Stimulated activated CD4-positive, alpha-beta T cell treated with anti-CD3 and anti-CD28 coated beads, Interleukin-15, amount 100 ng/mL, for 48 hours (primary cell): Measurements from ENCODE around the gene PLAGL2.
"Not testable (repeated sequence)": the region's sequence is repeated elsewhere in the genome, so short reads cannot be mapped to it uniquely, and the experiment has no call there.

ENCODE experiments used
- DNase-seq, 2 donors: peaks; one replicate each; pipeline ENCODE4 v3.0.0-alpha.2; 2020; ENCODE audit warnings: low read depth in 2 of 2

PLAGL2 gene

GRCh38 chr20:32205110-32205842 lies 2.3 kb downstream of the PLAGL2 start:
- DNase-seq = no peak

GRCh38 chr20:32204205-32205109 lies 3.1 kb downstream of the PLAGL2 start:
- peak; percentile 72 to 80 for DNase-seq

- peak in 1 of 2 donors; percentile 42 for DNase-seq
These were observed 4.0 kb downstream of the PLAGL2 start for GRCh38 chr20:32203356-32204204.

GRCh38 chr20:32201977-32202363 lies 5.6 kb downstream of the PLAGL2 start:
- DNase-seq = no peak

GRCh38 chr20:32201296-32201976 lies 6.1 kb downstream of the PLAGL2 start:
- no peak for DNase-seq

- no peak for DNase-seq
These were observed 8.5 kb downstream of the PLAGL2 start for GRCh38 chr20:32199006-32199405.

- not testable (repeated sequence) for DNase-seq
These were observed 10.4 kb downstream of the PLAGL2 start for GRCh38 chr20:32197136-32197535.

GRCh38 chr20:32196613-32197012 lies 10.9 kb downstream of the PLAGL2 start:
- DNase-seq = not testable (repeated sequence)

GRCh38 chr20:32195581-32195980 lies 12.0 kb downstream of the PLAGL2 start:
- no peak for DNase-seq

- no peak for DNase-seq
These were observed 13.5 kb downstream of the PLAGL2 start for GRCh38 chr20:32193996-32194395.

GRCh38 chr20:32193336-32193735 lies 14.2 kb downstream of the PLAGL2 start:
- DNase-seq = not testable (repeated sequence)

- DNase-seq = no peak
These were observed 14.8 kb downstream of the PLAGL2 start for GRCh38 chr20:32192698-32193097.

GRCh38 chr20:32191873-32192272 lies 15.7 kb downstream of the PLAGL2 start:
- DNase-seq = no peak

- DNase-seq = no peak
These were observed 16.1 kb downstream of the PLAGL2 start for GRCh38 chr20:32191422-32191821.

GRCh38 chr20:32190616-32191415 lies 16.7 kb downstream of the PLAGL2 start:
- DNase-seq = no peak

- DNase-seq = no peak
These were observed 17.6 kb downstream of the PLAGL2 start for GRCh38 chr20:32189691-32190615.

GRCh38 chr20:32189123-32189410 lies 18.5 kb downstream of the PLAGL2 start:
- no peak for DNase-seq

- DNase-seq = no peak
These were observed 19.0 kb downstream of the PLAGL2 start for GRCh38 chr20:32188376-32189122.

- DNase-seq = no peak
These were observed 21.0 kb downstream of the PLAGL2 start for GRCh38 chr20:32186506-32186905.
